AG08395 (cell line): ENCODE results near the gene SLC16A10.
A peak's percentile ranks its signal among the peaks of the same experiment; 100 is the strongest.

ENCODE experiments used
- DNase-seq: peaks from one replicate; pipeline ENCODE4 v3.0.0; 2012; ENCODE audit warnings: mixed read lengths, low spot score

SLC16A10 gene

GRCh38 chr6:111260570-111261298 is 173.4 kb downstream of the SLC16A10 start:
- no peak for DNase-seq

DNA sequence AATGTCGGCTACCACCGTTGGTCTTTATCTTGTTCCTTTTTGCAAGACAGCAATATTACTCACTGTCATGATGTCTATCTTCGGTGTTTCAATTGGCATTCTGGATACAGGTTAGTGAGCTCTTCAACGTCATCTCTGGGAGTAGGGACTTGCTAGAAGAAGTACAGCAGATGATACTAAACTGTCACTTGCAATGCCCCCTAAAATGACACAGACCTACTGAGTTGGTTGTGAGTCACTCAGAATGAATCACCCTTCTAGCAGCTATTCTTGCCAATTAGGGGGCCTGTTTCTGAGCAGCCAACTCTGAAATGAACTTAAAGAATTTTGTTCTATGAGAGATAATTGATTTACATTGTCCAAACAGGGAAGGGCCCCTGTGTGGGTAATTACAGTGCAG is 176.5 kb downstream of the SLC16A10 start:
- peak; percentile 83 for DNase-seq

DNA sequence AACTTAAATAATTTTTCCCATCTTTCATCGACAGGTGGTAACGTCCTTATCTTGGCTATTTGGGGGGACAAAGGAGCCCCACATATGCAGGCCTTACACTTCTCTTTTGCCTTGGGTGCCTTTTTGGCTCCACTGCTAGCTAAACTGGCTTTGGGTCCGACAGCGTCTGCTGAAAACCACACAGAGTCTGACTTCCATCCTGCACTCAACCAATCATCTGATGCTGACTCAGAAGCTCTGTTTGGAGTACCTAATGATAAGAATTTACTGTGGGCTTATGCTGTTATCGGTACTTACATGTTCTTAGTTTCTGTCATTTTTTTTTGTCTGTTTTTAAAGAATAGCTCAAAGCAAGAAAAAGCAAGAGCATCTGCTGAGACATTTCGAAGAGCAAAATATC is 178.5 kb downstream of the SLC16A10 start:
- no peak for DNase-seq

- no peak for DNase-seq
Observed at GRCh38 chr6:111266276-111266675, 179.0 kb downstream of the SLC16A10 start.

DNA sequence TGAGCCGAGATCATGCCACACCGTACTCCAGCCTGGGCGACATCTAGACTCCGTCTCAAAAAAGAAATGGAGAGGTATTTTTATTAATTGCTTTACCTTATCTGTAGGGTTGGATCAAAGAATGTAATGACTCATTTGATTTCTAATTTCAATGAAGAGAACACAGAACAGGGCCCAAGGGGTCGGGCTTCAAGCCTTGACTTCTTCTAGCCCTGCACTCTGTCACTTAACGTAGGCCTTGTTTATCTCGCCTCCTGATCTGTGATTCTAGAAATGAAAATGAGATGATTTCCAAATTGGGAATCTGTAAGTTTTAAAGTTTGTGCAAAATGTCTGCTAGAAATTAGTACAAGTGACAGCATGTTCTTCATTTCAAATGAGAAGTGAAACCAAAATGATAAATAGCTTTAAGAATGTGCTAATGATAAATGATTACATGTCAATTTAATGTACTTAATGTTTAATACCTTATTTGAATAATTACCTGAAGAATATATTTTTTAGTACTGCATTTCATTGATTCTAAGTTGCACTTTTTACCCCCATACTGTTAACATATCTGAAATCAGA is 180.5 kb downstream of the SLC16A10 start:
- no peak for DNase-seq

DNA sequence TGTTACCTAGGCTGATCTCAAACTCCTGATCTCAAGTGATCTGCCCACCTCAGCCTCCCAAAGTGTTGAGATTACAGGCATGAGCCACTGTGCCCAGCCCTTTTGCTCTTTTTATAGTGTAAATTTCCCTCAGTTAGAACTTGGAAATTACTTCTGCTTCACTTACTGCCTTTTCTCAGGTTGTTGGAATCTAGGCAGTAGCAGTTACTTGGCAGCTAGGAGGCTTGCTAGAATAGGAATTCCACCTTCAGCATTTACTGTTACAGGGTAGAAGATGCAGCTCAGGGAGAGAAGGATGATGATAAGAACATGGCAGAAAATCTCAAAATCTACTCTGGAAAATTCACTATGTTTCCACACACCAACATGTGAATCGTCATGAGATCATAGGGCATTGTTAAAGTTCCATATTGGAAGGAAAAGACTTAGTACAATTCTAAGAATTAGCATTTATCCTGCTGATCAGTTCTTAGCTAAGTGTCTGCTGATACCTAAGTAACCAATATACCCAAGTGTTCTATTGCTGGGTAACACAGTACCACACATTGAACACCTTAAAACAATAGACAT is 182.2 kb downstream of the SLC16A10 start:
- DNase-seq: no peak

- no peak for DNase-seq
Observed at GRCh38 chr6:111270121-111270520, 182.8 kb downstream of the SLC16A10 start.

DNA sequence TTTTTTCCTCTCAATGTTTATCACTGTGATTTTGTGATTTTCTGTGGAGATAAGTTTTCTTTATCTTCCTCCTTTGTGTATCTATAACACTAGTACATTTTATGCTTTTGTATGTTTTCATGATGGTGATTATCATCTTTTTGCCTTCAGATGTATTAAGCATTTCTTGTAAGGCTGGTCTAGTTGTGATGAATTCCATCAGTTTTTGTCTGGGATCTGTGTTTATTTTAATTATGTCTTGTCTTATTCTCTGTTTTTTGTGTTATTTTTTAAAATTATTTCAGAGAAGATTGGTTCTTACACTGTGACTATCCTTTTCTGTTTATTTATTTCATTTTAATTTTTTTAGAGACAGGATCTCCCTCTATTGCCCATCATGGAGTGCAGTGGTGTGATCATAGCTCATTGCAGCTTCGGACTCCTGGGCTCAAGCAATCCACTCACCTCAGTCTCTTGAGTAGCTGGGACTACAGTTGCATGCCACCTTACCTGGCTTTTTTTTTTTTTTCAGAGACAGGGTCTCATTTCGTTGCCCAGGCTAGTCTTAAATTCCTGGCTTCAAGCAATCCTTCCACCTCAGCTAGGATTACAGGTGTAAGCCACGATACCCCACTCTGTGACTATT is 187.4 kb downstream of the SLC16A10 start:
- DNase-seq: no peak

- no peak for DNase-seq
Observed at GRCh38 chr6:111276335-111276734, 189.0 kb downstream of the SLC16A10 start.

DNA sequence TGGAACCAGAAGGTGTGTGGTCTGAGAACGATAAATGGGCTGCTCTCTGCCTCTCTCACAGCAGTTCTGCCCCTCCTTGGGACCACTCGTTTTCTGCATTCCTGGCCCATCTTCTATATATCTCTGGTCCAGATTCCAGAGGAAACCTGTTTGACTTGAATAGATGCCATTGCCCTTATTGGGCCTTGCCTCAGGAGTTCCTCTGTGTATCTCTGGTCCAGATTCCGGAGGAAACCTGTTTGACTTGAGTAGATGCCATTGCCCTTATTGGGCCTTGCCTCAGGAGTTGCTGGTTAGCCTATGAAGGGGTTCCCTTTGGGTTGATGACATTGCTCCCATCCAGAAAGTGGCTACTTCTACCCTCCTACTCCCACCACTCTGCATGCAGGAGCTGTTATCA is 189.4 kb downstream of the SLC16A10 start:
- DNase-seq: no peak

DNA sequence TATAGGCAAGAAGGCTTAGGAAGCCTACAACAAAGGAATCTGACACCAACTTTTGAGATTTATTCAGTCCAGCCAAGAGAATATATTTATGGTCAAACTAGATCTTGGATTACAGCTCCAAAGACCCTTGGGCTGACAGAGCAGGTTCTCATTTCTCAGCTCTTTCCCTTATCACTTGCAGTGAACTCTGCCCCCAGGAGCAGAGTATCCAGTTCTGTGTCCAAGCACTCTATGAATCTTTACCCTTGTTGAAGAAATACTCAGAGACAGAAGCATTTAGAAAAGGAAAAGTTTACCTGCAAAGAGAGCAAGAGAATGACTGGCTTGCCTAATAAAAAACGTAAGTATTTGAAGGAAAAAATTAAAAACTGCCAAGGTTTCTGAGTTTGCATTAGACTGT is 190.5 kb downstream of the SLC16A10 start:
- DNase-seq: no peak

DNA sequence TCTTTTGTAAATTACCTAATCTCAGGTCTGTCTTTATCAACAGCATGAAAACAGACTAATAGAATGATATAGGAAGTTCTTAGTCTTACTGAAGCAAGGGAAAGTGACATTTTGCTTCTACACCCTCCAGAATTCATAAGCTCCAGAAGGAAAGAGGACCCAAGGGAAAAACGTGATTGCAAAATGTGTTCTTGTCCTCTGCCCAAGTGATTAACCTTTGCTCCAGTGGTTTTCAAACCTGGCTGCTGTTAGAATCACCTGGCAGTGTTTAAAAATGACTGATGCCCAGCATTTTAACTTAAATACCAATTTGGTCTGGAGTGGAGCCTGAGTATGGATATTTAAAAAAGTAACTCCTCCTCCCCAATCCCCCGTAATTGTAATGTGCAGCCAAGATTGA is 191.4 kb downstream of the SLC16A10 start:
- no peak for DNase-seq

DNA sequence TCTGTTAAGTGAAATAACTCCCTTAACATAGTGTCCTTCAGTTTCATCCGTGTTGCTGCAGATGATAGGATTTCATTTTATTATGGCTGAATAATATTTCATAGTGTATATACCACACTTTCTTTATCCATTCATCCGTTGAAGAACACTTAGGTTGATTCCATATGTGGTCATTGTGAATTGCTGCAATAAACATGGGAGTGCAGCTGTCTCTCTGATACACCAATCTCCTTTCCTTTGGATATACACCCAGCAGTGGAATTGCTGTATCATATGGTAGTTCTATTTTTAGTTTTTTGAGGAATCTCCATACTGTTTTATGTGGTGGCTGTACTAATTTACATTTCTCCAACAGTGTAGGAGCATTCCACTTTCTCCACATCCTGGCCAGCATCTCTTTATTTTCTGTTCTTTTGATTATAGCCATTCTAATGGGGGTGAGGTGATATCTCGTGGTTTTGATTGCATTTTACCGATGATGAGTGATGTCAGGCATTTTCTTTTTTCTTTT is 193.2 kb downstream of the SLC16A10 start:
- DNase-seq: no peak
